Endodermal cell (in vitro differentiated cells): Measurements from ENCODE around the gene SUN1. TPM values are rescaled to one million over a fixed set of nuclear protein-coding genes. Genes with fewer than 3 reads are reported as not detected.

ENCODE experiments used
- DNase-seq: peaks from one replicate; pipeline ENCODE4 v3.0.0-alpha.2; 2017
- H3K27ac ChIP-seq: 2 replicates; pipeline ENCODE4 v1.5.1; 2013; ENCODE audit warnings: mild to moderate bottlenecking, low read depth, low read length, moderate library complexity
- H3K27me3 ChIP-seq: 2 replicates; pipeline ENCODE4 v1.6.1; 2013; ENCODE audit warnings: mild to moderate bottlenecking, low read length, moderate library complexity; ENCODE audit not compliant: insufficient read depth, control insufficient read depth, poor library complexity, severe bottlenecking
- H3K36me3 ChIP-seq: 2 replicates; pipeline ENCODE4 v1.7.0; 2013; ENCODE audit warnings: mild to moderate bottlenecking, low read length, moderate library complexity; ENCODE audit not compliant: control insufficient read depth, insufficient read depth
- H3K4me1 ChIP-seq: one replicate; pipeline ENCODE4 v1.7.0; 2013; ENCODE audit warnings: low read length; ENCODE audit not compliant: control insufficient read depth, insufficient read depth
- H3K4me3 ChIP-seq: 2 replicates; pipeline ENCODE4 v1.5.1; 2013; ENCODE audit warnings: mild to moderate bottlenecking, low read length, moderate library complexity
- H3K9ac ChIP-seq: 2 replicates; pipeline ENCODE4 v1.6.1; 2013; ENCODE audit warnings: mild to moderate bottlenecking, low read length, moderate library complexity; ENCODE audit not compliant: poor library complexity, severe bottlenecking; ENCODE audit errors: extremely low read depth
- H3K9me3 ChIP-seq: 2 replicates; pipeline ENCODE4 v1.6.1; 2013; ENCODE audit warnings: mild to moderate bottlenecking, low read length, moderate library complexity; ENCODE audit not compliant: control insufficient read depth
- H3K27ac Mint-ChIP-seq: 2 replicates; pipeline ENCODE4 v1.8.0; 2020; ENCODE audit warnings: mixed read lengths
- H3K27me3 Mint-ChIP-seq: 2 replicates; pipeline ENCODE4 v1.8.0; 2021; ENCODE audit warnings: mild to moderate bottlenecking, mixed read lengths; ENCODE audit not compliant: insufficient read depth
- H3K36me3 Mint-ChIP-seq: 2 replicates; pipeline ENCODE4 v1.8.0; 2020; ENCODE audit warnings: low read depth, mixed read lengths
- H3K4me1 Mint-ChIP-seq: 2 replicates; pipeline ENCODE4 v1.8.0; 2020; ENCODE audit warnings: mixed read lengths
- H3K4me3 Mint-ChIP-seq: 2 replicates; pipeline ENCODE4 v1.8.0; 2020; ENCODE audit warnings: mild to moderate bottlenecking, moderate library complexity, mixed read lengths
- H3K9me3 Mint-ChIP-seq: 2 replicates; pipeline ENCODE4 v1.8.0; 2020; ENCODE audit warnings: mild to moderate bottlenecking, mixed read lengths
- CTCF ChIP-seq: fragments of 200-600 bp; sonication (generic); conservative IDR thresholded peaks from 2 replicates; pipeline ENCODE4 v1.5.0; 2021; ENCODE audit warnings: antibody characterized with exemption, mild to moderate bottlenecking
- WGBS, 2 experiments: methylation state at CpG; one replicate each; pipeline versions ENCODE4 v1.1.5 to v1.1.7; 2013; ENCODE audit warnings: missing lambda C conversion rate in 2 of 2, mixed read lengths in 1 of 2; ENCODE audit not compliant: insufficient coverage in 1 of 2, insufficient read length in 1 of 2; 5-methylcytosine and 5-hydroxymethylcytosine counted together
- total RNA-seq, 2 donors: library from RNA; stranded (reverse); fragmentation: NEBNext Ultra II Directional in 1 of 2; extraction: Animal tissue kit (Norgen Biotek cat#: 25700) in 1 of 2; gene quantifications; 2 replicates in 1 of 2; 3 replicates in 1 of 2; pipeline ENCODE4 v1.2.1, GENCODE V29; 2021

Gene SUN1
- total RNA-seq, 2 donors from 2014 or later, result 133 to 136 TPM

- Histone ChIP-seq H3K9ac (no peak overlapping the region), H3K27ac (no peak overlapping the region), H3K27me3 (no peaks in the 10 kb centered on the region), H3K9me3 (no peaks in the 10 kb centered on the region), H3K36me3 (peaks cover 35% of the 10 kb centered on the region), H3K4me3 (no peak overlapping the region), H3K4me1 (no peaks in the 10 kb centered on the region)
- WGBS, 2 experiments, result 95 to 98% methylated on average over 47 to 50 of the region's 50 CpGs
- no peak for DNase-seq
- no peaks in the 10 kb centered on the region for H3K27me3 Mint-ChIP-seq
- no peaks in the 10 kb centered on the region for H3K9me3 Mint-ChIP-seq
- H3K36me3 Mint-ChIP-seq, result peaks cover 21% of the 10 kb centered on the region
- H3K4me1 Mint-ChIP-seq, result peaks cover 6% of the 10 kb centered on the region
- H3K27ac Mint-ChIP-seq, result peak overlapping the region; percentile 48
- H3K4me3 Mint-ChIP-seq, result no peak overlapping the region
- TF ChIP-seq CTCF, result no peak
Observed at GRCh38 chr7:883055-884021, 51.1 kb downstream of the SUN1 start.

DNA sequence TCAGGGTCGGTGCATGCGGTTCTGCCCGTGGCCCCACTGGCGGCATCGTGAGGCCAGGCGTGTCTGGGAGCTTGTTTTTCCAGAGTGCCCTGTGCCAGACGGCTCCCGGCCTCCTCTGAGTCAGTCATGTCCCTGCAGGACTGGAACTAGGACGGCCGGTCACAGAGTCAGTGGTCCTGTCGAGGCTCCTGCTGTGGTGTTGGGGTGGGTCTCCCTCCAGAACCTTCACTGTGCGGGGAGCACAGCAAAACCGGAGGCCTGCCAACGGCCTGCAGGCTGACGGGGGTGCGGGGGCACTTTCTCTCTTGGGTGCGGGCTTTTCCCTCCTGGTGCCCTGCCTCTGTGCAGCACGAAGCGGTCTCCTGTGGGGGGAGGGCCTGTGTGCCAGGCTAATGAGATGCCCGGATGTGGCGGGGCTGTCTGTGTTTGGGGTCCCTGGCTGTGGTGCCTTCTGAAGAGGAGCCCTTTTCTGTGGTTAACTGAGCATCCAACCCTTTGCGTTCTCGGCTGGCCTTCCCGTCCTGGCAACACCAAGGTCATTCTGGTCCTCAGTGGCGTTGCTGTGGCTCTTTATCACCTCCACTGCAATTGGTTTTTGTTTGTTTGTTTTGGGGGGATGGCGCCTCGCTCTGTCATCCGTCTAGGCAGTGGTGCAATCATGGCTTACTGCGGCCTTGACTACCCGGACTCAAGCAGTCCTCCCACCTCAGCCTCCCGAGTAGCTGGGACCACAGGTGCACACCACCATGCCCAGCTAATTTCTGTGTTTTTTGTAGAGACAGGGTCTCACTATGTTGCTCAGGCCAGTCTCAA, 52.1 kb downstream of the SUN1 start:
- no peak for TF ChIP-seq CTCF
- Histone ChIP-seq H3K36me3 (peaks cover 38% of the 10 kb centered on the region), H3K27ac (no peak overlapping the region), H3K27me3 (no peaks in the 10 kb centered on the region), H3K9ac (no peak overlapping the region), H3K9me3 (no peaks in the 10 kb centered on the region), H3K4me3 (no peak overlapping the region), H3K4me1 (no peaks in the 10 kb centered on the region)
- Mint-ChIP-seq H3K4me3 (no peak overlapping the region), H3K4me1 (peaks cover under 1% of the 10 kb centered on the region), H3K27me3 (no peaks in the 10 kb centered on the region), H3K36me3 (peaks cover 20% of the 10 kb centered on the region), H3K27ac (peak overlapping the region; percentile 21), H3K9me3 (no peaks in the 10 kb centered on the region)
- WGBS, 2 experiments, result 95 to 96% methylated on average over 15 to 31 of the region's 31 CpGs
- DNase-seq, result no peak

- Mint-ChIP-seq H3K27ac (no peak overlapping the region), H3K4me1 (no peaks in the 10 kb centered on the region), H3K9me3 (no peaks in the 10 kb centered on the region), H3K27me3 (no peaks in the 10 kb centered on the region), H3K36me3 (peaks cover 21% of the 10 kb centered on the region), H3K4me3 (no peak overlapping the region)
- H3K27ac ChIP-seq, result no peak overlapping the region
- no peaks in the 10 kb centered on the region for H3K27me3 ChIP-seq
- no peak overlapping the region for H3K9ac ChIP-seq
- H3K4me1 ChIP-seq, result no peaks in the 10 kb centered on the region
- H3K36me3 ChIP-seq, result peaks cover 32% of the 10 kb centered on the region
- H3K9me3 ChIP-seq, result no peaks in the 10 kb centered on the region
- TF ChIP-seq CTCF, result no peak
- H3K4me3 ChIP-seq, result no peak overlapping the region
- 92 to 95% methylated on average over 21 to 25 of the region's 25 CpGs for WGBS, 2 experiments
- no peak for DNase-seq
Observed at GRCh38 chr7:885261-885892, 53.1 kb downstream of the SUN1 start.
